SK-N-SH treated with all-trans-retinoic acid at 6 μM for 48 hours (cell line): ENCODE measurements around the gene TAOK3.

Experiments used
- ARNTL ChIP-seq: fragments of 450-650 bp; formaldehyde crosslinking; IDR thresholded peaks from 2 replicates; pipeline ENCODE4 v1.5.0; 2020; ENCODE audit warnings: low read depth, mild to moderate bottlenecking, moderate library complexity, borderline replicate concordance
- BACH2 ChIP-seq: fragments of 250-450 bp; sonication (Bioruptor Pico); IDR thresholded peaks from 2 replicates; pipeline ENCODE4 v1.9.0; 2021; ENCODE audit warnings: mild to moderate bottlenecking, borderline replicate concordance
- CREB5 ChIP-seq: fragments of 250-450 bp; sonication (Bioruptor Pico); IDR thresholded peaks from 2 replicates; pipeline ENCODE4 v1.5.1; 2020; ENCODE audit warnings: low read depth, mild to moderate bottlenecking, moderate library complexity
- CSRNP3 ChIP-seq: fragments of 250-450 bp; sonication (Bioruptor Pico); IDR thresholded peaks from 2 replicates; pipeline ENCODE4 v1.5.1; 2021; ENCODE audit warnings: mild to moderate bottlenecking, moderate library complexity
- GLIS3 ChIP-seq: fragments of 250-450 bp; sonication (Bioruptor Pico); IDR thresholded peaks from 2 replicates; pipeline ENCODE4 v1.5.0; 2020; ENCODE audit warnings: mild to moderate bottlenecking, moderate library complexity
- OSR1 ChIP-seq: fragments of 250-450 bp; sonication (Bioruptor Pico); IDR thresholded peaks from 2 replicates; pipeline ENCODE4 v1.8.0; 2022; ENCODE audit warnings: moderate library complexity, mild to moderate bottlenecking, inconsistent platforms
- PATZ1 ChIP-seq: fragments of 250-450 bp; sonication (Bioruptor Pico); IDR thresholded peaks from 2 replicates; pipeline ENCODE4 v1.8.0; 2020; ENCODE audit warnings: mild to moderate bottlenecking, moderate library complexity, borderline replicate concordance
- PPARA ChIP-seq: fragments of 250-450 bp; sonication (Bioruptor Pico); IDR thresholded peaks from 2 replicates; pipeline ENCODE4 v1.5.0; 2020; ENCODE audit warnings: mild to moderate bottlenecking, borderline replicate concordance
- RARB ChIP-seq: fragments of 250-450 bp; sonication (Bioruptor Pico); IDR thresholded peaks from 2 replicates; pipeline ENCODE4 v1.8.0; 2021; ENCODE audit warnings: mild to moderate bottlenecking, moderate library complexity
- SNAI2 ChIP-seq: fragments of 250-450 bp; sonication (Bioruptor Pico); IDR thresholded peaks from 2 replicates; pipeline ENCODE4 v1.5.0; 2020; ENCODE audit warnings: mild to moderate bottlenecking, moderate library complexity
- TOX ChIP-seq: fragments of 250-450 bp; sonication (Bioruptor Pico); IDR thresholded peaks from 2 replicates; pipeline ENCODE4 v1.8.0; 2021; ENCODE audit warnings: mild to moderate bottlenecking, moderate library complexity, borderline replicate concordance
- ZFP3 ChIP-seq: fragments of 250-450 bp; sonication (Bioruptor Pico); IDR thresholded peaks from 2 replicates; pipeline ENCODE4 v1.5.0; 2020; ENCODE audit warnings: mild to moderate bottlenecking, moderate library complexity
- ZNF8 ChIP-seq: fragments of 450-650 bp; formaldehyde crosslinking; IDR thresholded peaks from 2 replicates; pipeline ENCODE4 v1.5.0; 2020; ENCODE audit warnings: mild to moderate bottlenecking, moderate library complexity

GRCh38 chr12:118375348-118375747, 2.6 kb upstream of the TAOK3 start:
- TF ChIP-seq ZFP3 = no peak
- no peak for TF ChIP-seq PPARA
- TF ChIP-seq TOX (CRISPR knock-in tag) = no peak
- TF ChIP-seq CREB5 (CRISPR knock-in tag) = no peak
- TF ChIP-seq RARB (CRISPR knock-in tag) = no peak
- TF ChIP-seq PATZ1 (CRISPR knock-in tag) = no peak
- no peak for TF ChIP-seq OSR1 (CRISPR knock-in tag)
- no peak for TF ChIP-seq BACH2
- no peak for TF ChIP-seq ZNF8 (CRISPR knock-in tag)
- no peak for TF ChIP-seq CSRNP3 (CRISPR knock-in tag)
- no peak for TF ChIP-seq SNAI2 (CRISPR knock-in tag)
- no peak for TF ChIP-seq ARNTL
- TF ChIP-seq GLIS3 = no peak
